ENCODE measurements around the gene TNS3.

The TNS3 gene

GRCh38 chr7:47335071-47335470 is 246.8 kb downstream of the TNS3 start:
- DNase-seq, result no peak

- no peak for DNase-seq
Measured at GRCh38 chr7:47333959-47334358, 248.0 kb downstream of the TNS3 start.

- DNase-seq, result no peak
Measured at GRCh38 chr7:47333554-47333887, 248.4 kb downstream of the TNS3 start.

- no peak for DNase-seq
Measured at GRCh38 chr7:47332681-47333553, 249.0 kb downstream of the TNS3 start.

GRCh38 chr7:47332213-47332612 is 249.7 kb downstream of the TNS3 start:
- no peak for DNase-seq

- DNase-seq, result no peak
Measured at GRCh38 chr7:47331179-47331565, 250.7 kb downstream of the TNS3 start.

- DNase-seq, result no peak
Measured at GRCh38 chr7:47330561-47331178, 251.2 kb downstream of the TNS3 start.

- no peak for DNase-seq
Measured at GRCh38 chr7:47330026-47330425, 251.9 kb downstream of the TNS3 start.

GRCh38 chr7:47329320-47329926 is 252.5 kb downstream of the TNS3 start:
- DNase-seq, result no peak

GRCh38 chr7:47328392-47329319 is 253.3 kb downstream of the TNS3 start:
- no peak for DNase-seq

- no peak for DNase-seq
Measured at GRCh38 chr7:47327698-47328391, 254.1 kb downstream of the TNS3 start.

- DNase-seq, result no peak
Measured at GRCh38 chr7:47327346-47327697, 254.6 kb downstream of the TNS3 start.

GRCh38 chr7:47326808-47327207 is 255.1 kb downstream of the TNS3 start:
- no peak for DNase-seq

- no peak for DNase-seq
Measured at GRCh38 chr7:47326220-47326619, 255.7 kb downstream of the TNS3 start.

- no peak for DNase-seq
Measured at GRCh38 chr7:47325337-47325736, 256.6 kb downstream of the TNS3 start.

- no peak for DNase-seq
Measured at GRCh38 chr7:47323904-47324303, 258.0 kb downstream of the TNS3 start.

GRCh38 chr7:47322731-47323130 is 259.2 kb downstream of the TNS3 start:
- DNase-seq, result no peak

- no peak for DNase-seq
Measured at GRCh38 chr7:47320296-47320695, 261.6 kb downstream of the TNS3 start.

GRCh38 chr7:47318395-47319182 is 263.3 kb downstream of the TNS3 start:
- DNase-seq, result no peak

GRCh38 chr7:47317487-47317886 is 264.4 kb downstream of the TNS3 start:
- DNase-seq, result no peak

GRCh38 chr7:47314728-47315607 is 266.9 kb downstream of the TNS3 start:
- DNase-seq, result no peak
